ENCODE results near the gene SALL3. TPM values are rescaled to one million over a fixed set of nuclear protein-coding genes. Genes with fewer than 3 reads are reported as not detected.

SALL3 gene
- total and polyA plus RNA-seq, 2 donors (not counting 3 experiments of a cell fraction or from before 2014, with no cell fraction given): not detected

DNA sequence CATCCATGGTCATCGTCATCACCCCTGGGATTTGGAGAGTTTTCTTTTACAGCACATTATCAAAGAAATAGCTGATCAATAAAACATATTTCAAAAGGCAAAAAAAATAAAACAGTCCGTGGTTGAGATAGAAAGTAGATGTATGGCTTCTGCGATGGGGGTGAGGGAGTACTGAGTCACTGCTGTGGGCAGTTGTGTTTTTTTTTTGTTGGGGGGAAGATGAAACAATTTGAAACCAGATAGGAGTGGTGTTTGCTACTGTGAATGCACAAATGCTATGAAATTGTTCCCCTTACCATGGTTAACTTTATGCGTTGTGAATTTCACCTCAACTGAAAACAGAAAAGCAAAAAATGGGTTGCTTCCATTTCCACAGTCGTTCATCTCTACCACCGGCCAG is 11.9 kb upstream of the SALL3 start:
- no peak overlapping the region for H3K27ac ChIP-seq (ENCODE audit: insufficient read depth, low read depth, low read length)
- peaks cover 2% of the 10 kb centered on the region for H3K9me3 ChIP-seq (replicated peaks; ENCODE audit: control insufficient read depth, insufficient read depth, low read length)
- H3K4me2 ChIP-seq (ENCODE audit: insufficient read depth, low read length): no peak overlapping the region
- dilution Hi-C loops (cut with MboI; ENCODE audit: extremely low pct_ligation_motif_present, low sequenced_read_pairs) (no loop called here), intact Hi-C loops (cut with micrococcal nuclease) (no loop called here)
- ChIA-PET CTCF (no interaction called here), POLR2A (no interaction called here)
- no peak for FAIRE-seq
- no peaks in the 10 kb centered on the region for H3K4me1 ChIP-seq (ENCODE audit: control insufficient read depth, extremely low read depth, insufficient read depth, low read length)
- H3K9ac ChIP-seq (replicated peaks; ENCODE audit: extremely low read depth, insufficient read depth, low read length): no peak overlapping the region
- H3K9me1 ChIP-seq (replicated peaks; ENCODE audit: control insufficient read depth, extremely low read depth, insufficient read depth, low read length): no peaks in the 10 kb centered on the region
- H3K36me3 ChIP-seq (ENCODE audit: control insufficient read depth in 2 of 2, extremely low read depth in 1 of 2, insufficient read depth in 2 of 2, low read length in 2 of 2): no peaks in the 10 kb centered on the region
- H3K79me2 ChIP-seq (ENCODE audit: control insufficient read depth, insufficient read depth, low read length): no peaks in the 10 kb centered on the region
- DNase-seq (ENCODE audit: low read depth, low spot score): no peak
- H4K20me1 ChIP-seq (replicated peaks; ENCODE audit: control insufficient read depth, extremely low read depth, insufficient read depth, low read length): no peaks in the 10 kb centered on the region
- no peak for TF ChIP-seq FOS (IDR thresholded peaks at IDR 0.05; ENCODE audit: borderline replicate concordance, insufficient read depth, low read length)
- TF ChIP-seq, protein P1, sequence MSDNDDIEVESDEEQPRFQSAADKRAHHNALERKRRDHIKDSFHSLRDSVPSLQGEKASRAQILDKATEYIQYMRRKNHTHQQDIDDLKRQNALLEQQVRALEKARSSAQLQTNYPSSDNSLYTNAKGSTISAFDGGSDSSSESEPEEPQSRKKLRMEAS (IDR thresholded peaks at IDR 0.05; ENCODE audit: insufficient read depth, insufficient read length): no peak
- TF ChIP-seq MYC (IDR thresholded peaks at IDR 0.05; ENCODE audit: low read depth, low read length): no peak
- no peak for TF ChIP-seq JUN (IDR thresholded peaks at IDR 0.05; ENCODE audit: borderline replicate concordance, insufficient read depth, insufficient read length, low read depth)
- TF ChIP-seq, protein P2, sequence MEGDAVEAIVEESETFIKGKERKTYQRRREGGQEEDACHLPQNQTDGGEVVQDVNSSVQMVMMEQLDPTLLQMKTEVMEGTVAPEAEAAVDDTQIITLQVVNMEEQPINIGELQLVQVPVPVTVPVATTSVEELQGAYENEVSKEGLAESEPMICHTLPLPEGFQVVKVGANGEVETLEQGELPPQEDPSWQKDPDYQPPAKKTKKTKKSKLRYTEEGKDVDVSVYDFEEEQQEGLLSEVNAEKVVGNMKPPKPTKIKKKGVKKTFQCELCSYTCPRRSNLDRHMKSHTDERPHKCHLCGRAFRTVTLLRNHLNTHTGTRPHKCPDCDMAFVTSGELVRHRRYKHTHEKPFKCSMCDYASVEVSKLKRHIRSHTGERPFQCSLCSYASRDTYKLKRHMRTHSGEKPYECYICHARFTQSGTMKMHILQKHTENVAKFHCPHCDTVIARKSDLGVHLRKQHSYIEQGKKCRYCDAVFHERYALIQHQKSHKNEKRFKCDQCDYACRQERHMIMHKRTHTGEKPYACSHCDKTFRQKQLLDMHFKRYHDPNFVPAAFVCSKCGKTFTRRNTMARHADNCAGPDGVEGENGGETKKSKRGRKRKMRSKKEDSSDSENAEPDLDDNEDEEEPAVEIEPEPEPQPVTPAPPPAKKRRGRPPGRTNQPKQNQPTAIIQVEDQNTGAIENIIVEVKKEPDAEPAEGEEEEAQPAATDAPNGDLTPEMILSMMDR (IDR thresholded peaks at IDR 0.05; ENCODE audit: extremely low read depth in 1 of 2, insufficient read depth in 1 of 2, low read depth in 1 of 2, low read length in 2 of 2): no peak
- TF ChIP-seq EZH2 (IDR thresholded peaks at IDR 0.05; ENCODE audit: borderline replicate concordance, low read depth, low read length, severe bottlenecking): no peak
- no peak for TF ChIP-seq POLR2A (IDR thresholded peaks at IDR 0.05; ENCODE audit: low read depth, low read length)
- no peak overlapping the region for H2AFZ ChIP-seq (ENCODE audit: low read depth, low read length)
- no peak overlapping the region for H3K4me3 ChIP-seq (replicated peaks in 1 of 3; ENCODE audit: insufficient read depth in 1 of 3, low read depth in 1 of 3, low read length in 3 of 3)
- peaks cover 2 to 6% of the 10 kb centered on the region in 2 experiments for H3K27me3 ChIP-seq (ENCODE audit: control insufficient read depth in 2 of 2, insufficient read depth in 2 of 2, low read length in 2 of 2)
- BruUV-seq (replicated peaks): no TSS peak

Data from endothelial cell of umbilical vein (primary cell).